SK-N-SH treated with all-trans-retinoic acid at 6 μM for 48 hours (cell line): ENCODE measurements around the gene EIF3I.

Experiments used
- ATAC-seq: fragments of 200-7000 bp; cut with Tn5 transposase; 3 replicates; pipeline ENCODE4 v1.9.1; 2020; ENCODE audit warnings: mild to moderate bottlenecking, moderate library complexity
- ARNTL ChIP-seq: fragments of 450-650 bp; formaldehyde crosslinking; IDR thresholded peaks from 2 replicates; pipeline ENCODE4 v1.5.0; 2020; ENCODE audit warnings: low read depth, mild to moderate bottlenecking, moderate library complexity, borderline replicate concordance
- BACH2 ChIP-seq: fragments of 250-450 bp; sonication (Bioruptor Pico); IDR thresholded peaks from 2 replicates; pipeline ENCODE4 v1.9.0; 2021; ENCODE audit warnings: mild to moderate bottlenecking, borderline replicate concordance
- CSDC2 ChIP-seq: fragments of 250-450 bp; sonication (Bioruptor Pico); IDR thresholded peaks from 2 replicates; pipeline ENCODE4 v1.5.0; 2020; ENCODE audit warnings: mild to moderate bottlenecking, moderate library complexity
- ESRRG ChIP-seq: fragments of 250-450 bp; sonication (Bioruptor Pico); IDR thresholded peaks from 2 replicates; pipeline ENCODE4 v1.6.1; 2021; ENCODE audit warnings: mild to moderate bottlenecking
- GLIS3 ChIP-seq: fragments of 250-450 bp; sonication (Bioruptor Pico); IDR thresholded peaks from 2 replicates; pipeline ENCODE4 v1.5.0; 2020; ENCODE audit warnings: mild to moderate bottlenecking, moderate library complexity
- ISL1 ChIP-seq: fragments of 250-450 bp; sonication (Bioruptor Pico); IDR thresholded peaks from 2 replicates; pipeline ENCODE4 v2.1.2; 2022; ENCODE audit warnings: mild to moderate bottlenecking, moderate library complexity
- OSR1 ChIP-seq: fragments of 250-450 bp; sonication (Bioruptor Pico); IDR thresholded peaks from 2 replicates; pipeline ENCODE4 v1.8.0; 2022; ENCODE audit warnings: moderate library complexity, mild to moderate bottlenecking, inconsistent platforms
- POU6F1 ChIP-seq: fragments of 250-450 bp; sonication (Bioruptor Pico); IDR thresholded peaks from 2 replicates; pipeline ENCODE4 v1.8.0; 2021; ENCODE audit warnings: low read depth, mild to moderate bottlenecking, moderate library complexity, borderline replicate concordance
- PPARA ChIP-seq: fragments of 250-450 bp; sonication (Bioruptor Pico); IDR thresholded peaks from 2 replicates; pipeline ENCODE4 v1.5.0; 2020; ENCODE audit warnings: mild to moderate bottlenecking, borderline replicate concordance
- RARB ChIP-seq: fragments of 250-450 bp; sonication (Bioruptor Pico); IDR thresholded peaks from 2 replicates; pipeline ENCODE4 v1.8.0; 2021; ENCODE audit warnings: mild to moderate bottlenecking, moderate library complexity
- SNAI2 ChIP-seq: fragments of 250-450 bp; sonication (Bioruptor Pico); IDR thresholded peaks from 2 replicates; pipeline ENCODE4 v1.5.0; 2020; ENCODE audit warnings: mild to moderate bottlenecking, moderate library complexity
- TOX ChIP-seq: fragments of 250-450 bp; sonication (Bioruptor Pico); IDR thresholded peaks from 2 replicates; pipeline ENCODE4 v1.8.0; 2021; ENCODE audit warnings: mild to moderate bottlenecking, moderate library complexity, borderline replicate concordance
- ZC3H10 ChIP-seq: fragments of 250-450 bp; sonication (Bioruptor Pico); IDR thresholded peaks from 2 replicates; pipeline ENCODE4 v1.5.1; 2021; ENCODE audit warnings: mild to moderate bottlenecking, moderate library complexity
- ZFP3 ChIP-seq: fragments of 250-450 bp; sonication (Bioruptor Pico); IDR thresholded peaks from 2 replicates; pipeline ENCODE4 v1.5.0; 2020; ENCODE audit warnings: mild to moderate bottlenecking, moderate library complexity
- ZFP30 ChIP-seq: fragments of 450-650 bp; formaldehyde crosslinking; IDR thresholded peaks from 2 replicates; pipeline ENCODE4 v1.5.0; 2022; ENCODE audit warnings: mild to moderate bottlenecking, moderate library complexity
- ZNF565 ChIP-seq: fragments of 450-650 bp; formaldehyde crosslinking; conservative IDR thresholded peaks from 2 replicates; pipeline ENCODE4 v1.5.0; 2020; ENCODE audit warnings: low read depth, mild to moderate bottlenecking, moderate library complexity
- ZNF70 ChIP-seq: fragments of 450-650 bp; formaldehyde crosslinking; IDR thresholded peaks from 2 replicates; pipeline ENCODE4 v1.5.0; 2020; ENCODE audit warnings: mild to moderate bottlenecking, moderate library complexity
- ZNF8 ChIP-seq: fragments of 450-650 bp; formaldehyde crosslinking; IDR thresholded peaks from 2 replicates; pipeline ENCODE4 v1.5.0; 2020; ENCODE audit warnings: mild to moderate bottlenecking, moderate library complexity
- TF ChIP-seq, protein P1 (sequence below): fragments of 250-450 bp; sonication (Bioruptor Pico); IDR thresholded peaks from 2 replicates; pipeline ENCODE4 v1.5.1; 2020; ENCODE audit warnings: low read depth, mild to moderate bottlenecking, moderate library complexity
- TF ChIP-seq, protein P2 (sequence below): fragments of 250-450 bp; sonication (Bioruptor Pico); IDR thresholded peaks from 2 replicates; pipeline ENCODE4 v1.8.0; 2020; ENCODE audit warnings: mild to moderate bottlenecking, moderate library complexity, borderline replicate concordance
- TF ChIP-seq, protein P3 (sequence below): fragments of 250-450 bp; sonication (Bioruptor Pico); IDR thresholded peaks from 2 replicates; pipeline ENCODE4 v1.5.1; 2021; ENCODE audit warnings: mild to moderate bottlenecking, moderate library complexity

The EIF3I gene

GRCh38 chr1:32231843-32232432, 9.7 kb downstream of the EIF3I start:
- no peak for TF ChIP-seq SNAI2 (CRISPR knock-in tag)
- ATAC-seq, result no peak

GRCh38 chr1:32232558-32233304, 10.5 kb downstream of the EIF3I start:
- no peak for TF ChIP-seq ISL1 (CRISPR knock-in tag)
- no peak for TF ChIP-seq RARB (CRISPR knock-in tag)
- TF ChIP-seq ZFP3 (CRISPR knock-in tag), result no peak
- TF ChIP-seq, protein P1, sequence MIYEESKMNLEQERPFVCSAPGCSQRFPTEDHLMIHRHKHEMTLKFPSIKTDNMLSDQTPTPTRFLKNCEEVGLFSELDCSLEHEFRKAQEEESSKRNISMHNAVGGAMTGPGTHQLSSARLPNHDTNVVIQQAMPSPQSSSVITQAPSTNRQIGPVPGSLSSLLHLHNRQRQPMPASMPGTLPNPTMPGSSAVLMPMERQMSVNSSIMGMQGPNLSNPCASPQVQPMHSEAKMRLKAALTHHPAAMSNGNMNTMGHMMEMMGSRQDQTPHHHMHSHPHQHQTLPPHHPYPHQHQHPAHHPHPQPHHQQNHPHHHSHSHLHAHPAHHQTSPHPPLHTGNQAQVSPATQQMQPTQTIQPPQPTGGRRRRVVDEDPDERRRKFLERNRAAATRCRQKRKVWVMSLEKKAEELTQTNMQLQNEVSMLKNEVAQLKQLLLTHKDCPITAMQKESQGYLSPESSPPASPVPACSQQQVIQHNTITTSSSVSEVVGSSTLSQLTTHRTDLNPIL (CRISPR knock-in tag), result no peak
- TF ChIP-seq ZNF565 (CRISPR knock-in tag), result no peak
- no peak for TF ChIP-seq TOX (CRISPR knock-in tag)
- TF ChIP-seq, protein P2, sequence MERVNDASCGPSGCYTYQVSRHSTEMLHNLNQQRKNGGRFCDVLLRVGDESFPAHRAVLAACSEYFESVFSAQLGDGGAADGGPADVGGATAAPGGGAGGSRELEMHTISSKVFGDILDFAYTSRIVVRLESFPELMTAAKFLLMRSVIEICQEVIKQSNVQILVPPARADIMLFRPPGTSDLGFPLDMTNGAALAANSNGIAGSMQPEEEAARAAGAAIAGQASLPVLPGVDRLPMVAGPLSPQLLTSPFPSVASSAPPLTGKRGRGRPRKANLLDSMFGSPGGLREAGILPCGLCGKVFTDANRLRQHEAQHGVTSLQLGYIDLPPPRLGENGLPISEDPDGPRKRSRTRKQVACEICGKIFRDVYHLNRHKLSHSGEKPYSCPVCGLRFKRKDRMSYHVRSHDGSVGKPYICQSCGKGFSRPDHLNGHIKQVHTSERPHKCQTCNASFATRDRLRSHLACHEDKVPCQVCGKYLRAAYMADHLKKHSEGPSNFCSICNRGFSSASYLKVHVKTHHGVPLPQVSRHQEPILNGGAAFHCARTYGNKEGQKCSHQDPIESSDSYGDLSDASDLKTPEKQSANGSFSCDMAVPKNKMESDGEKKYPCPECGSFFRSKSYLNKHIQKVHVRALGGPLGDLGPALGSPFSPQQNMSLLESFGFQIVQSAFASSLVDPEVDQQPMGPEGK, result no peak
- TF ChIP-seq GLIS3 (CRISPR knock-in tag), result no peak
- no peak for TF ChIP-seq ZNF70
- no peak for TF ChIP-seq POU6F1 (CRISPR knock-in tag)
- no peak for TF ChIP-seq PPARA (CRISPR knock-in tag)
- TF ChIP-seq OSR1 (CRISPR knock-in tag), result no peak
- no peak for TF ChIP-seq ZFP30 (CRISPR knock-in tag)
- no peak for TF ChIP-seq ZNF8
- TF ChIP-seq CSDC2 (CRISPR knock-in tag), result no peak
- TF ChIP-seq, protein P3, sequence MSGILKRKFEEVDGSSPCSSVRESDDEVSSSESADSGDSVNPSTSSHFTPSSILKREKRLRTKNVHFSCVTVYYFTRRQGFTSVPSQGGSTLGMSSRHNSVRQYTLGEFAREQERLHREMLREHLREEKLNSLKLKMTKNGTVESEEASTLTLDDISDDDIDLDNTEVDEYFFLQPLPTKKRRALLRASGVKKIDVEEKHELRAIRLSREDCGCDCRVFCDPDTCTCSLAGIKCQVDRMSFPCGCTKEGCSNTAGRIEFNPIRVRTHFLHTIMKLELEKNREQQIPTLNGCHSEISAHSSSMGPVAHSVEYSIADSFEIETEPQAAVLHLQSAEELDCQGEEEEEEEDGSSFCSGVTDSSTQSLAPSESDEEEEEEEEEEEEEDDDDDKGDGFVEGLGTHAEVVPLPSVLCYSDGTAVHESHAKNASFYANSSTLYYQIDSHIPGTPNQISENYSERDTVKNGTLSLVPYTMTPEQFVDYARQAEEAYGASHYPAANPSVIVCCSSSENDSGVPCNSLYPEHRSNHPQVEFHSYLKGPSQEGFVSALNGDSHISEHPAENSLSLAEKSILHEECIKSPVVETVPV (CRISPR knock-in tag), result no peak
- no peak for TF ChIP-seq ESRRG (CRISPR knock-in tag)
- TF ChIP-seq, all 23 proteins: peak for 0

DNA sequence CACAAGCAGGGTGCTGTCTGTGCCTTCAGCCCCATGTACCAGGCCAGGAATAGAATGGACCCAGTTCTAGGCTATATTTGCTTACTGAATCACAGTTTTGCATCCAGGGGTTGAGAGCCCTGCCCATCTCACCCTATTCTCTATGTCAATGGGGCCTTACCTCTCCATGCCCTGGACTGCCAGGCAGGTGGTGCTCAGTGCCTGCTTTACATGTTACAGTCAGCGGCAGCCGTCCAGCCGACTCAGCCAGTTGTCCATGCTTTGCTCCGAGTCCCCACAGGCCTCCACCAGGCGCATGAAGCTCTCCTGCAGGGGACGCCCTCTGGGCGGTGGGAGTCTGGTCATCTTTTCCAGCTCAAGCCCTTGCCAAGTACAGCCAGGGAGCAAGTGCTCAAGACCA, 12.6 kb downstream of the EIF3I start:
- no peak for ATAC-seq

More at GRCh38 chr1:32232558-32233304, 10.5 kb downstream of the EIF3I start:
- no peak; the same call in 2 of the 3 replicates for ATAC-seq

More for the DNA sequence above, 12.6 kb downstream of the EIF3I start:
- TF ChIP-seq ZFP3 (CRISPR knock-in tag), result no peak
- no peak for TF ChIP-seq RARB (CRISPR knock-in tag)
- no peak for TF ChIP-seq ESRRG (CRISPR knock-in tag)
- TF ChIP-seq ISL1 (CRISPR knock-in tag), result no peak
- no peak for TF ChIP-seq GLIS3 (CRISPR knock-in tag)
- TF ChIP-seq, protein P2, result no peak
- TF ChIP-seq, protein P3 (CRISPR knock-in tag), result no peak
- TF ChIP-seq ARNTL (CRISPR knock-in tag), result no peak
- TF ChIP-seq SNAI2 (CRISPR knock-in tag), result no peak
- TF ChIP-seq OSR1 (CRISPR knock-in tag), result no peak
- TF ChIP-seq PPARA (CRISPR knock-in tag), result no peak
- TF ChIP-seq ZC3H10, result no peak
- TF ChIP-seq ZNF8, result no peak
- no peak for TF ChIP-seq ZNF565 (CRISPR knock-in tag)
- no peak for TF ChIP-seq POU6F1 (CRISPR knock-in tag)
- no peak for TF ChIP-seq BACH2 (CRISPR knock-in tag)
- TF ChIP-seq CSDC2 (CRISPR knock-in tag), result no peak
- no peak for TF ChIP-seq ZFP30 (CRISPR knock-in tag)
- no peak for TF ChIP-seq TOX (CRISPR knock-in tag)
